HG02973 (cell line): ENCODE results near the gene FRAS1.
"Not testable (repeated sequence)": the region's sequence is repeated elsewhere in the genome, so short reads cannot be mapped to it uniquely, and the experiment has no call there.

ENCODE experiments used
- ATAC-seq: cut with Tn5 transposase; IDR thresholded peaks from one replicate; pipeline ENCODE4 v1.9.1; 2021; ENCODE audit warnings: moderate library complexity; ENCODE audit not compliant: unreplicated experiment

Gene FRAS1, protein sequence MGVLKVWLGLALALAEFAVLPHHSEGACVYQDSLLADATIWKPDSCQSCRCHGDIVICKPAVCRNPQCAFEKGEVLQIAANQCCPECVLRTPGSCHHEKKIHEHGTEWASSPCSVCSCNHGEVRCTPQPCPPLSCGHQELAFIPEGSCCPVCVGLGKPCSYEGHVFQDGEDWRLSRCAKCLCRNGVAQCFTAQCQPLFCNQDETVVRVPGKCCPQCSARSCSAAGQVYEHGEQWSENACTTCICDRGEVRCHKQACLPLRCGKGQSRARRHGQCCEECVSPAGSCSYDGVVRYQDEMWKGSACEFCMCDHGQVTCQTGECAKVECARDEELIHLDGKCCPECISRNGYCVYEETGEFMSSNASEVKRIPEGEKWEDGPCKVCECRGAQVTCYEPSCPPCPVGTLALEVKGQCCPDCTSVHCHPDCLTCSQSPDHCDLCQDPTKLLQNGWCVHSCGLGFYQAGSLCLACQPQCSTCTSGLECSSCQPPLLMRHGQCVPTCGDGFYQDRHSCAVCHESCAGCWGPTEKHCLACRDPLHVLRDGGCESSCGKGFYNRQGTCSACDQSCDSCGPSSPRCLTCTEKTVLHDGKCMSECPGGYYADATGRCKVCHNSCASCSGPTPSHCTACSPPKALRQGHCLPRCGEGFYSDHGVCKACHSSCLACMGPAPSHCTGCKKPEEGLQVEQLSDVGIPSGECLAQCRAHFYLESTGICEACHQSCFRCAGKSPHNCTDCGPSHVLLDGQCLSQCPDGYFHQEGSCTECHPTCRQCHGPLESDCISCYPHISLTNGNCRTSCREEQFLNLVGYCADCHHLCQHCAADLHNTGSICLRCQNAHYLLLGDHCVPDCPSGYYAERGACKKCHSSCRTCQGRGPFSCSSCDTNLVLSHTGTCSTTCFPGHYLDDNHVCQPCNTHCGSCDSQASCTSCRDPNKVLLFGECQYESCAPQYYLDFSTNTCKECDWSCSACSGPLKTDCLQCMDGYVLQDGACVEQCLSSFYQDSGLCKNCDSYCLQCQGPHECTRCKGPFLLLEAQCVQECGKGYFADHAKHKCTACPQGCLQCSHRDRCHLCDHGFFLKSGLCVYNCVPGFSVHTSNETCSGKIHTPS (N-terminal part only)

DNA sequence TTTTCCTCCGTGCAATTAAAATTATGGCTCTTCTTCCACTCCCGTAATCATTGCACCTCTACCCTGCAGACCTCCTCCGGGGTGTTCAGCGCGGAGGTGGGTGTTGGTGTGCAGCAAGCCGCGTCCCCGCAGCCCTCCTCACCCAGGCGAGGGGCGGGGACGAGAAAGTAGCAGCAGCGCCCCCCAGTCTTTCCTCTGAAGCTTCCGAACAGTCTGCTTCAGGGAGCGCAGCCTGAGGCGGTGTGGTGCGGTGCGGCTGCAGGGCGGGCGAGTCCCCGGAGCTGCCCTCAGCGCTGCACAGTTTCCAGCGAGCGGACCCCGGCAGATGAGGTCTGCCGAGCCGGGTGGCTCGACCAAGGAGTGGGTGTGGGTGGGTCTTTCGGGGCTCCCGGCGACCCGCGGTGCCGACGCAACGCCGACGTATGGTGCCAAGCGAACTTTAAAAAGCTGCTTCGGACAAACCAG lies at the start of gene FRAS1:
Gene FRAS1, plus strand, starts transcription at position 189 of the 465 bp plus-strand sequence. CDS start 687 bp downstream, outside the sequence.
- ATAC-seq = peak; percentile 19

DNA sequence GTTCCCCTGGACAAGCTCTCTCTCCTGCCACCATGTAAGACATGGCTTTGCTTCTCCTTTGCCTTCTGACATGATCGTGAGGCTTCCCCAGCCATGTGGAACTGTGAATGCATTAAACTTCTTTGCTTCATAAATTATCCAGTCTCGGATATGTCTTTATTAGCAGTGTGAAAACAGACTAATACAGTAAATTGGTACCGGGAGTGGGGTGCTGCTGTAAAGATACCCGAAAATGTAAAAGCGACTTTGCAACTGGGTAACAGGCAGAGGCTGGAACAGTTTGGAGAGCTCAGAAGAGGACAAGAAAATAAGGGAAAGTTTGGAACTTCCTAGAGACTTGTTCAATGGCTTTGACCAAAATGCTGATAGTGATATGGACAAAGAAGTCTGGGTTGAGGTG lies 46.1 kb upstream of the FRAS1 start:
- ATAC-seq = not testable (repeated sequence)

DNA sequence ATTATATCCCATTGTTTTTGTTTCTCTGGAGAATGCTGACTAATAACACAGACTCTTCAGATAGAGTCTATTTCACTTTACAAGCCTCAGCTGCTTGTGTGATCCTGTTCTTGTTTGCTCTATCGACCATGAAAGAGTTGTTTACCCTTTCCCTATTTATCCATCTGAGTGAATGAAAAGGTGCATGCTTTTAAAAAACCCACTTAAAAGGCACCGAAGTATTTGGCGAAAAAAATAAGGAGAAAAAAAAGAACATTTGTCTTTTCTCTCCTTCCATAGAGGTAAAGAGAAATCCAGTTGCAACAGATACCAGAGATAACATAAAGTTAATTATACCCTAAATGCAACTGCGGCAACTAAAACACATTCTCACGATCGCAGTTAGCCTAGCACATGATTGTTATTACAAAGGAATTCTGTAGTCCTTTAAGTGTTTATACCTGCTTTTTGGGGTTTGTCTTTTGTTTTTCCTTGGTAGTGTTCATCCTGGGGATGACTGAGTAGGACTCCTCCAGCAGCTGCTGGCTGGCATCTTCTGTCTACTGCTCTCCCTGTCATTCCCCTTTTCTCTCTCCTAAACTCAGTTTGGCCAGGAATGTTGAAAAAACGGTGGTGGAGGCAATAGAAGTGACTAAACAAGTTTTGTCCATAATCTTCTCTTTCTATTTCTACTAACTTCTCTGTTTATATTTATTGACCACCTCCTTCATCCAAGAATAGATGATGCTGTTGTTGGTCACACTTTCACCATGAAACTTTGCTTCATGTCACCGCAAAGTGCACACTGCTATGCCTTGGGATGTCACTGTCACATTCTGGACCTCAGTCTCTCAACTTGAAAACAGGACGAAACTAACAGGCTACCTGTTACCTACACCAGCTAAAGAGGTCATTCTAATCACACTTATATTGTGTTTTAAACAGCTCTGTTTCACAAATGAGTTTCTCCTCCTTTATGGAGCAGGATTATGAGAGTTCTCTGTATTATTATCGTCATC lies 41.9 kb upstream of the FRAS1 start:
- ATAC-seq = no peak

DNA sequence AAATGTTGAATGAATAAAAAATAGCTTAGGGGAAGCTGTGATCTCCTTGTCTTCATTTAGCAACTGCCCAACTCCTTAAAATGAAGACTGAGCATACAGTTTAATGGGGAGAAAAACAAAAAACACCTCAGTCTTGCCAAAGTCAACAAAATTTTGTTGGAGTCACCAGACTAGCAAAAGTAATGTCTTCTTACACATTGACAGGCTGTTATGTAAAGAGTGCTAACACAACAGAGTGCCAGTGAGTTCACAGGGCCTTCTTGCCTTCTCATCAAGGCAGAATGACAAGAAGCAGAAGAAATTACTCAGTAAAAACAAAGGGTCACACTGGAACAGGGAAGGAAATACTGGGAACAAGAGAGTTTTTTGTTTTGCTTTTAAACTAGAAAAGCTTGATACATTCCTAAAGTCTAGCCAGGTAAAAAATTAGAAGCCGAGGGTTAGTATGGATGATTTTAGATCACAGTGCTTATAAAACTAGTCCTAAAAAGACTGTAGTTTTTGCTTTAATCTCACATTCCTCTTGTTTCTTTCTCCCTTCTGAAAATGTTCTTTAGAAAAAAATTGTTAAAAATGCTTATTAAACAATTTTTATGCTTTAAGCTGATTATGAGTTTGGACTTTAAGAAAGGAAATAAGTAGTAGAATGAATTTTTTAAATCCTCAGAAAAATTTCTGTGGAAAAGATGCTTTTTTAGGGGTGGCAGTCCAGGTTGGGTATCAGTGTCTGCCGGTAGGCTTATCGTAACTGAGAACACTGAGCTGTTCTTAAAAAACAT lies 38.7 kb upstream of the FRAS1 start:
- no peak for ATAC-seq

DNA sequence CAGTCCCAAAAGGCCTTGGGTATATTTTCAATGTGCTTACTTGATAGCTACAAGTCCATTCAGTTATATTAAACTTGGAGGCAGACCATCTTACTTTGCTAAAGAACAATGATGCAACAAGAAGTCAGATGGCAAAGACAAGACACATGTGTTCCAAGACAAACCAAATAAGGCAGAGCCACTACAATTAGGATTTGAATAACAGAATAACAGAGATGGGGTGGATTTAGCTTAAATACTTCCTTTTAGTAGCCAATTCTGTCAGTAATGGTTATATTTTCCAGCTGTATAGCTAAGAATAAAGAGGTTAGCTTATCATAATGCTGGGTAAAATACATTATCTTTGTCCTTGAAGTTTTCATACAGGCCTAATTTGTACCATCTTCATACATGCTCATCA lies 37.7 kb upstream of the FRAS1 start:
- no peak for ATAC-seq

DNA sequence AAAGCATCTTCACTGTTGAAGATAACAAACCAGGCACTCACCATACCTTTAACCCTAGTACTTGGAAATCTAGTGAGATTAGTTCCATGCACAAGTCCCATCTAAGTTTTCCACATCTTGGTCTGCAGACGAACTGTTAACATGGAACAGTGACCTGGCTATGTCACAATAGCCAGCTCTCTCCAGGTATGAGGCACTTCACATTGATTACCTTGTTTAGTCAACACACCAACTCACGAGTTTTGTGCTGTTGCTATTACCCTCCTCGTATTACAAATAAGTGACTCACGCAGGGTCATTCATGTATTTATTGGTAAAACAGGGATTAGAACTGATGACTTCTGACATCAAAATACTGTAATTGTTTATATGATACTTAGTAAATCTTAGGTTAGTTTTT lies 36.4 kb upstream of the FRAS1 start:
- ATAC-seq = no peak

DNA sequence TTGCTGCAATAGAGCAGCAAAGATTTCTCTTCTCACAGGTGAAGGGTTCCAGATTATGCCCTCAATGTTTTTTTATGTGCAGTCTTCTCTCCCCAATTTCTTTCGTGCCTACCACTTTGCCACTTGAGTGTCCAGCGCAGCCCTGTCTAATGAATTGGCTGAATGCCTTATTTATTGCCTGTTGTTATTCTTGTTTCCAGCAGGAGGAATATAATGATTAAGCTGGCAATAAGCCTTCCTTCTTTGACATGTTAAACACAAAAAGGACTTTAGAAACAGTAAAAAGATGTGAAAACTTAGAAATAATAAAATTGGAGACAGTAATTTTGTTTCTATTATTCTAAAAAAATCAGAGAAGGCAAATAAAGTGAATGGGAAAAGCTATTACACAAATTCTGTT lies 34.6 kb upstream of the FRAS1 start:
- ATAC-seq = no peak

DNA sequence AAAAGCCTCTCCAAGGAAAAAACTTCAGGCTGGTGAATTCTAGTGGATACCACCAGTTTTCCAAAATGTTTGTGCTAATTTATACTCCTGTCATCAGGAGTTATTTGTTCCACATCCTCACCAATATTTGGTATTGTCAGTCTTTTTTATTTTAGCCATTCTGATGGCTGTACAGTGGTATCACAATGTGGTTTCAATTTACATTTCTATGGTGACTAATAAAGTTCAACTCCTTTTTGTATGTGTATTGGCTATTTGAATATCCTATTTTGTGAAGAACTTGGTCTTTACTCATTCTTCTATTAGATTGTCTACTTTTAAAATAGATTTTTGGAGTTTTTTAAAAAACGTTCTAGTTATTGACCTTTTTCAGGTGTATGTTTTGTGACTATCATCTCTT lies 33.0 kb upstream of the FRAS1 start:
- ATAC-seq = no peak

DNA sequence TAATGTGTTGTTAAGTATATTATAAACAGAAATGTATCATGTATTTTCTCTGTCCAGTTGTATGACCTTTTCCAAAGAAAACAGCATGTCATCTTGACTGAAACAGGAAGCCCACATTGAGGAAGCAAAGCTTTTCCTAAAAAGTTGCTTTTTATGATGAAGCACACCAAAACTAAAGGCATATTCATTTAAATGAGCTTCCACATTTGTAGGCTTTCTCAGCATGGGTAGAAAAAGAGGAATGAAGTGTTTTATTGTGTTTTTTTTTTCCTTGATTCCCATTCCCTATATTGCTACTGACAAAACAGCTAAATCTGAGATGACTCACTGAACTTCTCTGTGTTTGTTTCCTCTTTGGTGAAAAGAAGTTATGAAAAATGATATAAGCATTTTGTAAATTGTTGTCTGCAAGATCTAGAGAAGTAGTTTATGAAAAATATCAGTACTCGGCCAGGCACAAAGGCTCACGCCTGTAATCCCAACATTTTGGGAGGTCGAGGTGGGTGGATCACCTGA lies 32.5 kb upstream of the FRAS1 start:
- ATAC-seq = no peak

DNA sequence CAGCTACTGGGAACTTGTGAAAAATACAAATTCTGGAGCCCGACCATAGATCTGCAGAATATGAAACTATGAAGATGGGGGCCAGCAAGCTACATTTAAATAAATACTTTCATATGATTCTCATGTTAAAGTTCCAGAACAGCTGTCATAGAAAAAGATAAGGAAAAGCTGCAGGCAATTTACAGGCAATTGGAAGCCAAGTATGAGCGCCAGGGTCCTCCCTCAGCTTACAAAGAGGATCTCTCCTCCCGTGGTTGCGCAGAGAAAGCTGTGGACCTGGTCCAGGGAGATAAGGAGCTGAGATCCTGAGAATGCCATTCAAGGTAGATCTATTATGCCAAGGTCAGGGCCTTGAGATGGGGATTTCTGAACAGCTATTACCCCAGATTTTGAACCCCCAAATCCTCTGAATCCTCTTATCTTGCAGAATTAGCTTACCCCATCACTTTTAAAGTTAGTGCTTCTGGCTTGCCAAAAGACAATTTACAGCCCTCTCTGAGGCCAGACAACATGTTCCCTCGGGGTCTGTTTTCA lies 25.6 kb upstream of the FRAS1 start:
- ATAC-seq = no peak

DNA sequence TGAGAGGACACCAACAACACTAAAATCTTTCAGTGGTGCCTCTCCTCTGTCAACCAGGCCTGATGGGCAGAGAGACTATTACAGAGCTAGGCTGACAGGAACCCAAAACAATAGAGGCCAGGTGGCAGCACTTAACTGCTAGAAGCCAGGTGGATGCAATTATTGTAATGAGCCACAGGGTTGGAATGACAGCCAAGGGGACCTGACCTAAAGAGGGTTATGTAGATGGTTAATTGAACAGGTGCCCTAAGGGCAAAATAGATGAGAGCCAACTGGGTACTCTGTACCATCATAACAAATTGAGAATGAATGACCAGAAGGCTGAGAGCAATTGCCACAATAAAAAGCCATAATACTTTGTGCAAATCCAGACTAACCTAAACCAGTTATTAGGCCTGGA lies 24.7 kb upstream of the FRAS1 start:
- ATAC-seq = no peak

DNA sequence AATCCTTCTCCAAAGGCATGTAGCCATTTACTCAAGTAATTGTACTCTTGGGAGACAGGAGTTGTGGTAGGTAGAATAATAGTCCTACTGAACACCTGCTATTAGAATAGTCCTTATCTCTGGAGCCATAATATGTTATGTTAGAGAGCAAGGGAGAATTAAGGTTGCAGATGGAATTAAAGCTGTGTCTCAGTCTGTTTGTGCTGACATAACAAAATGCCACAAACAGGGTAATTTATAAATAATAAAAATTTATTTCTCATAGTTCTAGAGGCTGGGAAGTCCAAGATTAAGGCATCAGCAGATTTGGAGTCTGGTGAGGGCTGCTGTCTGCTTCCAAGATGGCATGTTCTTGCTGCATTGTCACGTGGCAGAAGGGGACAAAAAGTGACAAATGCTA lies 24.2 kb upstream of the FRAS1 start:
- ATAC-seq = no peak

DNA sequence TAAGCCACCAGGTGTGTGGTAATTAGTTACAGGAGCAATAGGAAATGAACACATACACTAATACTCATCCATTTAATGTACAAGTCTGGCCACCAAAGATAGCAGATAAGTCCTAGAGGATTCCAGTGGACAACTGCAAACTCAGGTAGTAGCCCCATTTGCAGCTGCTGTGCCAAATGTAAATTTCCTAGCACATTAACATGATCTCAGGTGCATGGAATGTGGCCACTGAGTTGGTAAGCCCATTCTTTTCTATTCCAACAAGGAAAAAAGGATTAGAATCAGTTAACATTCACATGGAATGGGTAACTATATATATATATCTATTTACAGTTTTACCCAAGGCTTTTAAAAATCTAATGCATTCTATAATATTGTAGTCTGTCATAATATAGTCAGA lies 23.3 kb upstream of the FRAS1 start:
- no peak for ATAC-seq

DNA sequence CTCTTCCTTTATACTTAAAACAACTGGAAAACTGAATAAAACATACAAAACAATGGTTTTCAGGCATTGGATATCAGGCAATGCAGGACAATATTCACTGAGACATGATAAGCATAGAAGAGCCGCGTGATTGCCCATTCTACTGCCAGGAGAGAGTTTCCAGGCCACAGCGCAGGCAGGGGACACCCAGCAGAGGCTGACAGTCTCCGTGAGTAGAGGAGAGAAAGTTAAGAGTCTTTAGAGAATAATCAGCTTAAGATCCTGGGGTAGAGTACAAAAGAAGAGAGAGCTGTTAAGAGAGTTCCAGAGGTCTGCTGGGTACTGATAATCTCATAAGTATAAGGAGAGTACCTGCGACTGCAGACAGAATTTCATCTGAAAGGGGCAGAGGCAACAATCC lies 18.4 kb upstream of the FRAS1 start:
- ATAC-seq = no peak

DNA sequence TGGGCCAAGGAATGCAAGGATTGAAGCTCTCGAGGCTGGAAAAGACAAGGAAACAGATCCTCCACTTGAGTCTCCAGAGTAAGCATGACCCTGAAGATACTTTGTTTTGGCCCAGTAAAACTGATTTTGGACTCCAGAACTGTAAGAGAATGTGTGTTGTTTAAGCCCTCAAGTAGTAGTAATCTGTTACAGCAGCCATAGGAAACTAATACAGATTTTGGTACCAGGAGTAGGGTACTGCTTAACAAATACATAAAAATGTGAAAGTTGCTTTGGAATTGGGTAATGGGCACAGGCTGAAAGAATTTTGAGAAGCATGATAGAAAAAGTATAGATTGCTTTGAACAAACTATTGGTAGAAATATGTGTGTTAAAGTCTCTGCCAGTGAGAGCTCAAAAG lies 17.4 kb upstream of the FRAS1 start:
- no peak for ATAC-seq

DNA sequence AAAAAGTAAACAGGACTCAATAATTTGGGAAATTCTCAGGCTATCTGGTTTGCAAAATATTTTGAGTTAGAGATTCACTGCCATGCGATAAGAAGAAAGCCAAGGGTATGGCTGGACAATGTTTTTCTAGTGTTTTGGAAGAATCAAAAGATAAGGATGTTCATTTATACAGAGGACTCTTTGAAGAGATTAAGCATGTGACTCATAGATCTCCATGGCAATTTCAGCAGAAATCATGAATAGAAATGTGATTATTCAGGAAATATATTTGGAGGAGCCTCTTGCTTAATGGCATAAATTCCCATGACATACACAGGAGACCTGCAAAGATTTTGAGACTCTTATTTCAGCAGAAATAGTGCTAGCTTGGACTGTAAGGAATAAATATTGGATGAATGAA lies 16.7 kb upstream of the FRAS1 start:
- ATAC-seq = no peak

DNA sequence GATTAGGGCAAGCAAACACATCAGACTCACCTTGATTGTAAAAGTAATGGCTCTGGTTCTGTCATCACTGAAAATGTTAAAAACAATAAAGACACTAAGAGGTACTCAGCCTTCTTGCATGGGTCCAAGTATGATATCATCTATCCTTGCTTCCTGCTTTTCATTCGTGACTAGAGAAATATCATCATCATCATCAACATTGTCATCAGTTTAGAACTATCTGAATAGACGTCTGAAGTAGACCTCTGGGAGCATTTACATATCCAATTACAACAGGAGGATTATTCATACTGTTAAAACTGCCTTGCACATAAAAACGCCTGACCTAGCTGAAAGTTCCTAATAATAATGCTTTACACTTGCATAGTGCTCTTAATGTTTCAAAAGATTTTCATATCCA lies 9.8 kb upstream of the FRAS1 start:
- no peak for ATAC-seq

DNA sequence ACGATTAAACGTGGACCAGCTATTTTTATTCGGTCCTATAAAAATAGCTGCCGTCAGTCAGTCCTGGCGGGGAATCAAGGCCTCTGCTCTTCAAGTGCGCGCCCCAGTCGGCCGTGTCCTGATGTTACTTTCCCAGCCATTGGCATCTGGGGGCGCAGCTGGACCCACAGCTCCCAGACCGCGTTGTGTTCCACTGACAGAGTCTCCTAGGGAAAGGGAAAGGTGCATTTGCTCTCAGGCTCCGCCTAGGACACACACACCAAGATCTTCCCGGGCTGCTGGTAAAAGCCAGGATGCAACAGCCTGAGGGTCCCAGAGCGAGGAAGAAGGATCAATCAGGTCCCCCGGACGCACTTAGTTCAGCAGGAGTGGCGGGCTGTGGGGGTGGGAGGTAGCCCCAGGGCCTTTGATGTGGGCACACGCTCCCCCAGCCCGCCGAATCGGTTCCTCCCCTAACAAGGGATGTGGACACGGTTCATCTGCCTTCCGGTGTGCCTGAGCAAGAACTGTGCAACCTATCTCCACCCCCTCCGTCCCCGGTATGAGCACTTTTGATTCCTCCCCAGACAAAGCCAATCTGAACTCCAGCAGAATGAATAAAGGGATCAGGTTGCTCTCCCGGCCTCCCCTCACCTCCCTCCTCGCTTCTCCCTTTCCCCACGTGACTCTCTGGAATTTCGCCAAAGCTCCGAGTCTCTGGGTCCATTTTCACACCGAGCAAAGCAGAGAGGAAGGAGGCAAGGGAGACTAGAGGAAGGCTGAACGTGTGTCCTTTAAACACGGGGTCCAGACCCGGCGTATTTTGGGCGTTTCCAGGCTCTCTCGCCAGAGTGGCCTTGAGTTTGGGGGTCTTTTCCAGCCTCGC lies 626 bp upstream of the FRAS1 start:
- peak; percentile 56 for ATAC-seq
